HEK293 (cell line): ENCODE results near the gene ATAD1.

Source experiments
- BCL11B ChIP-seq: fragments of 450-650 bp; formaldehyde crosslinking; IDR thresholded peaks from 2 replicates; pipeline ENCODE4 v1.5.1; 2016; ENCODE audit warnings: low read depth, missing biosample characterization, missing genetic modification characterization
- FEZF1 ChIP-seq: fragments of 450-650 bp; formaldehyde crosslinking; IDR thresholded peaks from 2 replicates; pipeline ENCODE4 v1.5.1; 2016; ENCODE audit warnings: missing biosample characterization, missing genetic modification characterization
- GFI1B ChIP-seq: fragments of 450-650 bp; formaldehyde crosslinking; IDR thresholded peaks from 2 replicates; pipeline ENCODE4 v1.5.1; 2016; ENCODE audit warnings: missing biosample characterization, missing genetic modification characterization
- HIC1 ChIP-seq: fragments of 450-650 bp; formaldehyde crosslinking; IDR thresholded peaks from 2 replicates; pipeline ENCODE4 v1.5.1; 2016; ENCODE audit warnings: missing biosample characterization, missing genetic modification characterization
- INSM2 ChIP-seq: fragments of 450-650 bp; formaldehyde crosslinking; IDR thresholded peaks from 2 replicates; pipeline ENCODE4 v1.5.1; 2016; ENCODE audit warnings: missing biosample characterization, missing genetic modification characterization
- KLF10 ChIP-seq: fragments of 450-650 bp; IDR thresholded peaks from 2 replicates; pipeline ENCODE4 v1.5.1; 2018; ENCODE audit warnings: missing biosample characterization, mild to moderate bottlenecking, missing genetic modification characterization
- MYNN ChIP-seq: fragments of 450-650 bp; formaldehyde crosslinking; IDR thresholded peaks from 2 replicates; pipeline ENCODE4 v1.5.1; 2016; ENCODE audit warnings: missing biosample characterization, missing genetic modification characterization, borderline replicate concordance
- MZF1 ChIP-seq: fragments of 450-650 bp; formaldehyde crosslinking; IDR thresholded peaks from 2 replicates; pipeline ENCODE4 v1.5.1; 2017; ENCODE audit warnings: missing biosample characterization, missing genetic modification characterization, borderline replicate concordance
- OSR2 ChIP-seq: fragments of 450-650 bp; formaldehyde crosslinking; IDR thresholded peaks from 2 replicates; pipeline ENCODE4 v1.5.1; 2016; ENCODE audit warnings: missing biosample characterization, missing genetic modification characterization
- PRDM6 ChIP-seq: fragments of 450-650 bp; formaldehyde crosslinking; IDR thresholded peaks from 2 replicates; pipeline ENCODE4 v1.5.1; 2017; ENCODE audit warnings: missing biosample characterization, missing genetic modification characterization
- ZBTB10 ChIP-seq: fragments of 450-650 bp; formaldehyde crosslinking; IDR thresholded peaks from 2 replicates; pipeline ENCODE4 v1.5.1; 2016; ENCODE audit warnings: missing biosample characterization, missing genetic modification characterization
- ZBTB44 ChIP-seq: fragments of 450-650 bp; IDR thresholded peaks from 2 replicates; pipeline ENCODE4 v1.5.1; 2018; ENCODE audit warnings: missing biosample characterization, mild to moderate bottlenecking, missing genetic modification characterization
- ZNF184 ChIP-seq: fragments of 450-650 bp; IDR thresholded peaks from 2 replicates; pipeline ENCODE4 v1.5.1; 2018; ENCODE audit warnings: missing biosample characterization, mild to moderate bottlenecking, missing genetic modification characterization
- ZNF266 ChIP-seq: fragments of 450-650 bp; formaldehyde crosslinking; IDR thresholded peaks from 2 replicates; pipeline ENCODE4 v1.5.1; 2016; ENCODE audit warnings: missing biosample characterization, missing genetic modification characterization, low read depth
- ZNF280C ChIP-seq: fragments of 450-650 bp; formaldehyde crosslinking; IDR thresholded peaks from 2 replicates; pipeline ENCODE4 v1.5.1; 2016; ENCODE audit warnings: missing biosample characterization, missing genetic modification characterization
- ZNF449 ChIP-seq: fragments of 450-650 bp; formaldehyde crosslinking; IDR thresholded peaks from 2 replicates; pipeline ENCODE4 v1.5.1; 2017; ENCODE audit warnings: missing biosample characterization, mild to moderate bottlenecking, missing genetic modification characterization, moderate library complexity
- ZNF580 ChIP-seq: fragments of 450-650 bp; formaldehyde crosslinking; IDR thresholded peaks from 2 replicates; pipeline ENCODE4 v1.5.1; 2016; ENCODE audit warnings: missing biosample characterization, missing genetic modification characterization
- ZNF664 ChIP-seq: fragments of 450-650 bp; formaldehyde crosslinking; IDR thresholded peaks from 2 replicates; pipeline ENCODE4 v1.5.1; 2016; ENCODE audit warnings: missing biosample characterization, missing genetic modification characterization
- ZNF692 ChIP-seq: fragments of 450-650 bp; formaldehyde crosslinking; IDR thresholded peaks from 2 replicates; pipeline ENCODE4 v1.5.1; 2016; ENCODE audit warnings: missing biosample characterization, missing genetic modification characterization
- ZNF843 ChIP-seq: fragments of 450-650 bp; formaldehyde crosslinking; IDR thresholded peaks from 2 replicates; pipeline ENCODE4 v1.5.1; 2016; ENCODE audit warnings: missing biosample characterization, missing genetic modification characterization
- ZSCAN18 ChIP-seq: fragments of 450-650 bp; formaldehyde crosslinking; IDR thresholded peaks from 2 replicates; pipeline ENCODE4 v1.5.1; 2016; ENCODE audit warnings: missing biosample characterization, missing genetic modification characterization
- ZXDB ChIP-seq: fragments of 450-650 bp; formaldehyde crosslinking; IDR thresholded peaks from 2 replicates; pipeline ENCODE4 v1.5.1; 2016; ENCODE audit warnings: missing biosample characterization, missing genetic modification characterization

ATAD1 gene

GRCh38 chr10:87723500-87723899, 94.5 kb downstream of the ATAD1 start (continued):
- TF ChIP-seq FEZF1 (peak; percentile 82), OSR2 (tag by site-specific recombination) (peak; percentile 84), ZBTB44 (tag by site-specific recombination) (peak; percentile 88), MYNN (no peak), ZNF692 (no peak), HIC1 (tag by site-specific recombination) (no peak), ZNF843 (tag by site-specific recombination) (peak; percentile 85), ZNF449 (tag by site-specific recombination) (no peak), BCL11B (tag by site-specific recombination) (no peak), INSM2 (no peak), ZNF580 (0 out of 2 replicates have a peak, but pooled peaks have one; percentile 44), ZBTB10 (tag by site-specific recombination) (no peak), ZXDB (tag by site-specific recombination) (0 out of 2 replicates have a peak, but pooled peaks have one; percentile 42), PRDM6 (tag by site-specific recombination) (peak; percentile 53; the same call in 1 of the 2 replicates), GFI1B (tag by site-specific recombination) (no peak), ZNF184 (tag by site-specific recombination) (no peak), ZNF664 (tag by site-specific recombination) (0 out of 2 replicates have a peak, but pooled peaks have one; percentile 11), ZNF266 (tag by site-specific recombination) (no peak), MZF1 (tag by site-specific recombination) (0 out of 2 replicates have a peak, but pooled peaks have one; percentile 49), ZNF280C (tag by site-specific recombination) (no peak), KLF10 (peak; percentile 52; the same call in 1 of the 2 replicates), ZSCAN18 (tag by site-specific recombination) (no peak)
